ENCODE measurements around the gene CHST11.
"Not testable (repeated sequence)": the region's sequence is repeated elsewhere in the genome, so short reads cannot be mapped to it uniquely, and the experiment has no call there.

Gene CHST11

DNA sequence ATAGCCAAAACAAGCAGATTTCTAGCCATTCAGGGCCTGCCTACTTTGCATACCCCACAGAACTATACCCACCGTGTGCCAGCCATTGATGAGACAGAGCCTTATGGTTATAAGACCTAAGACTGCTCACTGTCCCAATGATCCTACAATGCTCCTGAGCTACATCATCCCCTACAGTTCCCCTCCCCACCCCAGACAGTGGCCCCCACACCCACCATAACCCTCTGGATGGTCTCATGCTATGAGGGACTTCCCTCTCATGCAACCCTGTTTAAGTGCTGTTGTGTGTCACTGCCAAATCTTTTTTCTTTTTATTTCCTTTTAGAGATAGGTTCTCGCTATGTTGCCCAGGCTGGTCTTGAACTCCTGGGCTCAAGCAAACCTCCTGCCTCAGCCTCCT, 75.9 kb downstream of the CHST11 start:
- no peak for DNase-seq

DNA sequence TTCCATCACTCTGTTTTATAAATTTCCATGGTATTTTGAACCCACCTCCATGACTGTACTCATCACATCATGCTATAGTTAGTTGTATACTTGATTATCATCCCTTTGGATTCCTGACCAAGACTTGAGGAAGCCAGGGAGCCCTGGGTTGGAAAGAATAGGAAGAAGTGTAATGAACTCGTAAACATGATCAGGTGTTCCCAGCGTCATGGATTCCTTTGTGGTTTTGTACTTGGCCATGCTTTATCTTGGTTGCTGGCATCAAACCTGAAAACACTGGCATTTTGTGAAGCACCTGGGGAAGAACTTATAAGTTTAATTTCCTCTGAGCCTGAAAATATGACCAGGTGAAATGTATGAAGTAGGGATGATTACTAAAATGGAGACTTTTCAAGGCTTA, 76.4 kb downstream of the CHST11 start:
- no peak for DNase-seq

DNA sequence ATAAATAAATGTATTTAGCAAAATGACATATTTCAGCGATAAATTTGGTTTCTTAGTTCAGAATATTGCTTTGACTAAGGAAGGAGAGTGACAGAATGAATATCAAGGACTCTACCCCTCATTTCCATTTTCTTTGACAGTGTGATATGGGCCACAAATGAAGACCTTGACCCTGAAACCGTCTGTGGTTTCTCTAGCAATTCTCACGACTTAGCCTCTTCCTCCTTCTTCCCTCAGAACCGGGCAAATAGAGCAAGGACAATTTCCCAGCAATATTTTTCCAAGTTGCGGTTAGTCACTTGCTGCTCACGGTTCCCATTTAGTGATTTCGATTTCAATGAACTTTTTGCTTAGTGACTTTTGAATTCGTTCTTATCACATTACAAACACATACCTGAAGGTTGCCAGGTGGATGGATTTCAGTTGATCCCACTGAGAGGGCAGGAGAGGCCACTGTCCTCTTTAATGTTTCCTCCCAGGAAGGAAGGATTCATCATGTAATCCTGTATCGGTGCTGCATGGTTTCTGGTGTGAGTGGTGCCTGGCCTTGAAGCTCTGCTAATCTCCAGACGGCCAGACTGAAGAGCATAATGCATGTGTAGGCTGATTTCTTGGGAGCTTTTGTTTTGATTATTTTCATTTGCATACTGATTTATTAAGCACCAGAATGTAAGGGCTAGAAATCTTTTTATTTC, 77.6 kb downstream of the CHST11 start:
- no peak for DNase-seq

DNA sequence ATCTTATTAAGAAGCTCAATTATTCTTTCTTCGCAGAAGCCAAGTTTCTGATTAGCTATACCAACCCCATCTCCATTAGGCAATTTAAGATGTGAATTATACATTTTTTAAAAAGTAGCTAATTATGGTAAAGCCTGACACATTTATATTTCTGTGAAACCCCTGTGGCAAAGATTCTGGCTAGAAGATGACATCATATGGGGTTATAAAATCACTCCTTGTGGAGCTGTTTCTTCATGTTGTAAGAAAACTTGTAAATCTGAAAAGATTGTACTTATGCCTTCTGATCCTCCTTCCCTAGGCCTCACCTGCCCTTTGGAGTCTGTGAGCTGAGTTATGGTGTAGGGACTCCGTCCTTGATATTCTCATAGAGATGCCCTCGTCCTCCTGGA, 78.1 kb downstream of the CHST11 start:
- no peak for DNase-seq

DNA sequence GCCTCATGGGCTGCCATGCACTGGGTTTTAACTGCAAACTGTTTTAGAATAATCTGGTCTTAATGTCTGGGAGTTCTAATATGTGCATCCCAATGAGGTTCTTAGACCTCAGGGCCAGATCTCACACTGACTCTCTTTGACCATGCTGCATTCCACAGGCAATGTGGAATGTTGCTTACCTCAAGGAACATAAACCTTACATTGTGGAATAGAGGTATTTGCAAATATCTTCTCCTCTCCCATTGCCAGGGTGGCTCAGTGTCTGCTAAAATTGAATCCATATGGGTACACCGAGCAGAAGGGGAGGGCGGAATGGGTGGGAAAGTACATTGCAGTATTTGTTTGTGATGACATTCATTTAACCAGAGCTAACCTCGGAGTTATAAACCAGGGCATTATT, 78.6 kb downstream of the CHST11 start:
- DNase-seq = peak; percentile 95

DNA sequence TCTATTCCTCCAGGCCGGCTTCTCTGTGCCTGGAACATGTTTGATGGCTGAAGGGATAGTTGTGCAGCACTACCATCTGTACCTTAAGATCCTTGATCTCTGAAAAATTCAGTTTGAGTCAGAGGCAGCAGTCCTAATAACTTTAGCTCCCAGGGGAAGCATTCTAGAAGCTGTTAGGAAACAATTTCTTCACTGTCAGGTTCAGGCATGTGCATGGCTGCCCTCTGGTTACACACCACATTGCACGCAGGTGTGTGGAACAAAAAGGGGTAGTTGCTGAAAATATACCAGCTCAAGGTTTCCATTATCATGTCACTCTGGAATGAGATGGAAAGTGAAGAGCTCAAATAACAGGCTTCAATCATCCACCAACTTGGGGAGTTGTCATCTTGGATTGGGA, 80.1 kb downstream of the CHST11 start:
- DNase-seq = peak; percentile 62

DNA sequence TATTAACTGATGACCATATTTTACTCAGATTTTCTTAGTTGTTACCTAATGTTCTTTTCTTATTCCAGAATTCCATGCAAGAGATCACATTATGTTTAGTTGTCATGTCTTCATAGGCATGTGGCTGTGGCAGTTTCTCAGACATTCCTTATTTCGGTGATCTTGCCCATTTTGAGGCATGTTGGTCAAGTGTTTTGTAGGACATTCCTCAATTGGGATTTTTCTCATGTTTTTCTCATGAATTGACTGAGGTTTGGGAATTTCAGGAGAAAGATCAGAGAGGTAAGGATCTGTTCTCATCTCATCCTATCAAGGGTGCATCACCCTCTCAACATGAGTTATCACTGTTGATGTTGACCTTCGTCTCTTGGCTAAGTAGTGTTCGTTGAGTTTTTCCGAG, 81.3 kb downstream of the CHST11 start:
- DNase-seq = peak; percentile 34

DNA sequence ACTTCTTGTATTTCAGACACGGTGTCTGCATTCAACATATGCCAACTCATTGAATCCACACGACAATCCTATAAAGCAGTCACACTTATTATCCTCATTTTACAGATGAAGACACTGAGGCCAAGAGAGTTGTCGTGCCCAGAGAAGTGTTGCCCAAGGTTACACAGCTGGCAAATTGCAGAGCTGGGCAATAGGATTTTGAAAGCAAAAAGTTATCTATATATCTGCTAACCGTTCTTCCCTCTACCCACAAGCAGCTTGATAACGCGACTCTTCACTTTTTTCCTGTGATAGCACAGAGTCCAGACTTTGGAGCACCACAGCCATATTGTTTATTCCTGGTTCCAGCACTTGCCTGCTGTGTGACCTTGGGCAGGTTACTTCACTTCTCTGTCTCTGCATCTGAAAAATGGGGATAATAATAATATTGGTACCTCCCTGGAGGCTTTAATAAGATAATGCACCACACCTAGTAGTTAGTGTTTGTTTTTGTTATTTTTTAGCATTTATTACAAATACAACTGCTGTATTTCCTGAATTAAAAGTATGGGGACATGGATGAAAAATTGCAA, 82.2 kb downstream of the CHST11 start:
- no peak for DNase-seq

DNA sequence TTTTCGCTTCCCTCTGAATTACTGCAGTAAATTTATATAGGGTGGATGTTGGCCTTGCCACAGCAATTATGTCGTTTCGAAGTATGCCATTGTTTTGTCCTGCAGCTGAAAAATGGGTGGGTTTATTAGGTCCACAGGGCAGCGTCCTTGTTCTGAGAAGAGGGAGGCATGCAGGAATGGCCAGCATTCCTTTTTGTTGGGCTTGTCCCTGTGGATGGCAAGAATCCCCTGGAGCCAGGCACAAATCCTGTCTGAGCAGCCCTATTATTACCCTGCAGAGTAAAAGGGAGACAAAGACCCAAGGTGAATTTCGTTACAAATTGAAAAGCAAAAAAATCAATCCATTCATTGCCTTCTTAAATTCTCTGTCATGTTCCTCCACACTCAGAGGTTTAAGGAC, 88.1 kb downstream of the CHST11 start:
- no peak for DNase-seq

DNA sequence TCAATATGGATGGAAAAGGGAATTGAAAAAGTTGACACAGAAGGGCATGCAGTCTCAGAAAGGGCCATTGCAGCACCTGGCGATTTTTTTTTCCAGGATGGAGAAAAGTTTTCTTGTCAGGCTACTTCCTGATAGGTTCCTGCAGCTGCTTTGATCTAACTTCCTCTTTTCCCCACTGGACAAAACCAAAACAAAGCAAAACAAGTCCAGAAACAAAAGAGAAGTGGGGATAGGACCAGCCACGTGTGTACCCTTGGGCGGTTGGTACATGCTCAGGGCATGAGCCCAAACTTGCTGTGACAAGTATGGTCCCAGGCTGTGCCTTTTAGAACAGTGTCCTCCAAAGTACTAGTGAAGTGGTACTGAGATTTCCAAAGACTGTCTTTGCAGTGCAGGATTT, 89.8 kb downstream of the CHST11 start:
- no peak for DNase-seq

DNA sequence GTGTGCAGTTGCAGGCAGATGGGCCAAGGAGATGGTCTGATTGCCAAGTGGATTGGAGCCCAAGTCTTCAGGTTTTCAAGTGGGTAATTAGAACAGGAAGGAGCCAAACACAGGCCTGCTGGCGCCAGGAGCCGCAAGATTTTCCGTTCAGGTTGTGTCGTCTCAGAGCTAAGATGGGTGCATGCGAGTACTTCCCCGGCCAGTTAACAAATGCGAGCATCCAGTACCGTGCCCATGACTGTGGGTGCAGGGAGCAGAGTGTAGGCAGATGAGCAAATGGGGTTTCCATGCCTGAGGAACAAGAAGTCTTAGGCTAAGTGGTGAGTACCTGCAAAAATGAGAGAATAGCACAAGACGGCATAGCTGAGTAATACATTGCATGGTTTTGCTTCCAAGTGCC, 90.5 kb downstream of the CHST11 start:
- DNase-seq = no peak

DNA sequence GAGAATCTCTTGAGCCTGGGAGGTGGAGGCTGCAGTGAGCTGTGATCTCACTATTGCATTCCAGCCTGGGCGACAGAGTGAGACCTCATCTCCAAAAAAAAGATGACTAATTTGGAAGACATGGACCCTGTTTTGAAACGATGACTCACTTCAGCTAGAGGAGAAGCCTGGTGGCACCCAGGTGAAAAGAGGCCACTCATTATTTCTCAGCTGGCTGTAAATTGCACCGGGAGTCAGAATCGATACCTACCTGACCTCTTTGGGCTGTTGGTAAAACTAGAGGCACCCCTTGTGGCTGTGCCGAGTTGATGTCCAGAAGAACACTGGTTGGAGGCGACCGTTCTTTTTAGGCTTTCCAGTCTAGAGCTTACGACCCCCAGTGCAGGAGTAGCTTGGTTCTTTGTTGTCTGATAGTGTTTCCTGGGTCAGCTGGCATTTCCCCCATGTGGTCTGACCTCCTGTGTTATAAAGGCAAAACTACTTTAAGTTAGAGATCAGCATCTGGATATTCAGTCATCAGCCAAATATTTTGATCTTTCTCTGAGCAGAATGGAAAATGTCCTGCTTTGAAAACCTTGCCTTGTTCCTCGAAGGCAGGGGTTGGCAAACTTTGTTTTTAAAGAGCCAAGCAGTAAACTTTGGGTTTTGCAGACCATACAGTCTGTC, 93.2 kb downstream of the CHST11 start:
- peak; percentile 55 for DNase-seq

DNA sequence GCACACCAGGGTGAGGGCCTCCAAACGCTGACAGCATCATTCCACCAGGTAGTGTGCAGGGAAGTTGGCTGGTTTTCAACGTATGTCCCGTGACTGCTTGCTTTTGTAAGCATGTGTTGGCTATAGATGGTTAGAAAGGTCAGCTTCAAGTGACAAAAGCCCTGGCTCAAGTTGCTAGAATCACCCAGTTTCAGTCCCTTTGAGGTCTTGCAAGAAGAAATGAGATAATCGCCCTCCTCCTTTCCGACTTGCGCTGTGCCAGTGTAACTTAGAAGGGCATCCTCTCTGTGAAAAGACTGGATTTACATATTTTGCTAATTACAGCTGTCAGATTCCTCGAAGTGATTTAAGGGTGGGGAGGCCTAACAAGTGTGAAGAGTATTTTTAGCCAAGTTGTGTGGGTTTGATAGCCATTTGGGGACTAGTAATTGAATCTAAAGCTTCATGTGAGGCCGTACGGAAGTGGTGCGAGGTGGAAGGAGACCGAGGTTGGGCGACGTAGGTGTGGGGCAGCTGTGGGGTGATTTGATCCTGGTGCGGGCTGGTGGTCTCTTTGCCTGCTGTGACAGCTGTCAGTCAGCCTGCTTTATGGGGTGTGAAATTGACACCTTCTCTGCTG, 94.7 kb downstream of the CHST11 start:
- no peak for DNase-seq

DNA sequence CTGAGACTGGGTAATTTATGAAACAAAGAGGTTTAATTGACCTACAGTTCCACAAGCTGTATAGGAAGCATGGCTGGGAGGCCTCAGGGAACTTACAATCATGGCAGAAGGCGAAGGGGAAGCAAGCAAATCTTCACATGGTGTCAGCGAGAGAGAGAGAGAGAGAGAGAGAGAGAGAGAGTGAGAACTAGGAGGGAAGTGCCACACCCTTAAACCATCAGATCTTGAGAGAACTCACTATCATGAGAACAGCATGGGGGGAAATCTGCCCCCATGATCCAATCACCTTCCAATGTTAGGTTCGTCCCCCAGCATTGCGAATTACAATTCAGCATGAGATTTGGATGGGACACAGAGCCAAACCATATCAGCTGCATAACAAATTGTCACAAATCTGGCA, 96.7 kb downstream of the CHST11 start:
- DNase-seq = no peak

DNA sequence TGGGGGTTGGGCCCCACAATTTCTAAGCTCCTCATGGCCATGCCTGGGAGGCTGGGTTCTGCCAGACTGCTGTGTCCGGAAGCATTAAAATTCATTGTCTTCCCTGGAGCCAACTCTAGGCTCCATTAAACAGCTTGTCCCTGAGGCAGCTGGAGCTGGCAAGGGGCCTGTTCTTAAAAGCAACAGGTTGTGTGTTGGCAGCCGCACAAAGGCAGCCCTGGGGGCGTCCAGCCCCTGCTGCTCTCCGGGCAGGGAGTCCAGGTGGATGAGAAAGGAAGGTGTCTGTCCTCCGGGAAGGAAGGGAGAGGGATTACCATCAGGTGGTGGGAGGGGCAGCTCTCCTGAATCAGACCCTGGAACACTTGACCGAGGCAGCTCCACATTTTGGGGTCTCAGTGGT, 98.9 kb downstream of the CHST11 start:
- no peak for DNase-seq

DNA sequence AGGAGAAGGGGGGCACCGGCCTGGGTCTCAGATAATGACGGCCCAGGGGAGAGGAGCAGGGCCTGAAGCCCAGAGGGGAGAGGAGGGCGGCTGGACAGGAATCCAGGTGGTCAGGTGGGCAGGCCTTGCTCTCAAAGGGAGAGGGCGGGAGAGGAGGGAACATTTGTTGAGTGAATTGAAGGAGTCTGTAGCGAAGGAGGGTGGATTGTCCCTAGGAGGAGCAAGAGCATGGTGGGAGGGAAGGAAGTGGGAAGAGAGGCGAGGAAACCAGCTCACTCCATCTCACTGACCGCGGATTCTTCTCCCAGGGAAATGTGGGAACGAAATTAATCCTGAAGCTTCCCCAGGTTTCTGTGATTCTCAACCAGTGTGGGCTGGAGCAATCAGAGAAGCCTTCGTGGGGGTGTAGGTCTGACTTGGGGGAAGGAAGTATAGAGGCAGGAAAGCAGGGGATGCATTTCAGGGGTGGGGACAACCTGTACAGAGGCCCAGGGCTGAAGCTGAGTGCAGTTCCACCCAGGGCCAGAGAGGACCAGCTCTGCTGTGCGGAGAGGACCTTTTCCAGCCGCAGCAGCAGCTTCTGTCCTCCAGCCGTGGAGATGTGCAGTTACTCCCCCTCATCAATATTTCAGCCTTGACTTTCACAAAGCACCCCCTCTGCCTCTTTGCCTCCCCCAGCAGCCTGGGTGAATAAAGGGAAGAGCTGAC, 100.9 kb downstream of the CHST11 start:
- DNase-seq = no peak

DNA sequence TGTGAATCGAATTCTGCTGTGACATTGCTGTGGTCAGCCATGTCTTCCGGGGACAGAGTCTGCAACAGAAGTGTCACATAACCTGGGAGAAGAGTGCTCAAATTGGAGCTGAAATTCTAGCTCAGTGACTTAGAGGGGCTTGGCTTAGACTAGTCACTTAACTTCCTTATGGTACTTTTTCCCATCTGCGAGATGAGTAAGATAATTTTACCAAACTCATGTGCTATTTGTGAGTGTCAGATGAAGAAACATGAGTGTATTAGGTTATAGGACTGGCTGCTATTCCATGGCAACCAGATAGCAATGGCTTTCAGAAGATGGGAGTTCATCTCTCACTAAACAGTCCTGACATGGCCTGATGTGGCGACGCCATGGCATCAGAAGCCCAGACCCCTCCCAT, 104.1 kb downstream of the CHST11 start:
- DNase-seq = no peak

DNA sequence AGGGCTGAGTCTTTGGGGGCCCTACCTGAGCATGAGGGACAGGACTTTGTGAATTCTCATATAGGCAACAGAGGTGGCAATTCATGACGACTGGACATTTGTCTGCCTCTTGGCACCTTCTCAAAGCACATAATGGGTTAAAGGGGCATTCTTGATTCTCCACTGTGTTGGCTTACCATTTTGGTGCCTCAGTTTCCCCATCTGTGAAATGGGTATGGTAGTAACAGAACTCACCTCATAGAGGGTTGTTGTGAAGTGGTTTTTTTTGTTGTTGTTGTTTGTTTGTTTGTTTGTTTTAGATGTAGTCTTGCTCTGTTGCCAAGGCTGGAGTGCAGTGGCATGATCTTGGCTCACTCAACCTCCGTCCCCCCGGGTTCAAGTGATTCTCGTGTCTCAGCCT, 106.0 kb downstream of the CHST11 start:
- DNase-seq = no peak

DNA sequence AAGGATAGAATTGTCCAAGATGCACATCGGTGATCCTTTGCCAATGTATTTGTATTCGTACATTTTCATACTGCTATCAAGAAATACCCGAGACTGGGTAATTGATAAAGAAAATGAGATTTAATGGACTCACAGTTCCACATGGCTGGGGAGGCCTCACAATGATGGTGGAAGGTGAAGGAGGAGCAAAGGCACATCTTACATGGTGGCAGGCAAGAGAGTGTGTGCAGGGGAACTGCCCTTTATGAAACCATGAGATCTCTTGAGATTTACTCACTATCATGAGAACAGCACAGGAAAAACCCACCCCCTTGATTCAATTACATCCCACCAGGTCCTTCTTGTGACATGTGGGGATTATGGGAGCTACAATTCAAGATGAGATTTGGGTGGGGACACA, 107.9 kb downstream of the CHST11 start:
- DNase-seq = not testable (repeated sequence)

DNA sequence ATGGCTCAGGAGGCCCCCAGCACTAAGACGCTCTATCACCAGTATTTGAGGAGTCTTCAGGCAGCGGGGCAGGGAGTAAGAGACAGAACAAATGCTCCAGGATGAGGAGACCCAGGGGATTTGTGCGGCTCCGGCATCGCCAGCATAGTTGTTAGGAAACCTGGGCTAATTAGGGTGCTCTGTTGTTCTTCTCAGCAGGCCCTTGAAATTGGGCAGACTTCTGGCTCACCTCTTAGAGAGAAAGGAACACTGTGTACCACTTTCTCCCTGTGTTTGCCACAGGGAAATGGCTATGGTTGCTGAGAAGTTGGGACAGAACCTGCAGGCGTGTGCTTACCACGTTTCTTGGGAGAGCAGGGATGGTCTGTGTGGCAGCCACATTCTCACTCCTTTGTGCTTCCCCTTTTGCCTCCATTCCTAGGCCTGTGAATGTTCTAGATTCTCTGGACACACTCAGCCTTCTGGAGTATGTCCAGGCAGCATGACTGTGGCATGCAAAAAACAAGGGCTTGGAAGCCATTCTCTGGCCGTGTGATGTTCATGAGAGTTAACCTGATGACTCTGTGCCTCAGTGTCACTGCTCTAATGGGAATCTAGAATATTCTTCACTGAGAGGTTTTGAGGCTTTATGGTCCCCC, 109.0 kb downstream of the CHST11 start:
- peak; percentile 28 for DNase-seq

DNA sequence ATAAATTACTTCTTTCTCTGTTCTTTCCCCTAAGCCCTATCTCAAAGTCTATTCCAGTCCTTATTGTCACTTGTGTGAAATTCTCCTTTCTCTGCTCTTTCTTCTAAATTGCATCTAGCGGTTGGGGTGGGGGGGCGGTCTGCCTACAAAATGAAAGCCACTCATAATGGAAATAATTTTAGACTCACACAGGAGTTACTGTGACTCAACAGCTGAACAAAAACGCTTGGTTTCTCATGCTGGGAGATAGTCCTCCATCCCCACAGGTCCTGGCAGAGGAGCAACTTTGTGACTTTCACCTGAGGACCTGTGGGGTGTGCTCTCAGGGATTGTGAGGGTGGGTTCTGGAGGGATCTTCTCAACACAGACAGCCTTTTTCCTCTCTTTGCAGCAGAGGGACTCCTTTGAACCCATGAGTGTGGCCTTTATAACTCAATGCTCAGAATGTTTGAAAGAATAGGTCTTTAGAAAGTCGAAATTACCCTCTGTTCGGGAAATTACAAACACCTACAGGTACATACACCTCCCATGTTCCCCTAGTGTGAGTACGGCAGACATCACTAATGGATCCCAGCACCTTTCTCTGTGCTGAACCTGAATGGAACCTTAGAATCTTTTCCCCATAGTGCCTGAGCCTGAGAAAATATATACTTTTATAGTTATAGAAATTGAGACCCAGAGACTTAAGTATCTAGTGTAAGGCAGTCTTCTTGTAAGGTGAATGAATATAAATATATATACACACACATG, 109.7 kb downstream of the CHST11 start:
- DNase-seq = no peak

DNA sequence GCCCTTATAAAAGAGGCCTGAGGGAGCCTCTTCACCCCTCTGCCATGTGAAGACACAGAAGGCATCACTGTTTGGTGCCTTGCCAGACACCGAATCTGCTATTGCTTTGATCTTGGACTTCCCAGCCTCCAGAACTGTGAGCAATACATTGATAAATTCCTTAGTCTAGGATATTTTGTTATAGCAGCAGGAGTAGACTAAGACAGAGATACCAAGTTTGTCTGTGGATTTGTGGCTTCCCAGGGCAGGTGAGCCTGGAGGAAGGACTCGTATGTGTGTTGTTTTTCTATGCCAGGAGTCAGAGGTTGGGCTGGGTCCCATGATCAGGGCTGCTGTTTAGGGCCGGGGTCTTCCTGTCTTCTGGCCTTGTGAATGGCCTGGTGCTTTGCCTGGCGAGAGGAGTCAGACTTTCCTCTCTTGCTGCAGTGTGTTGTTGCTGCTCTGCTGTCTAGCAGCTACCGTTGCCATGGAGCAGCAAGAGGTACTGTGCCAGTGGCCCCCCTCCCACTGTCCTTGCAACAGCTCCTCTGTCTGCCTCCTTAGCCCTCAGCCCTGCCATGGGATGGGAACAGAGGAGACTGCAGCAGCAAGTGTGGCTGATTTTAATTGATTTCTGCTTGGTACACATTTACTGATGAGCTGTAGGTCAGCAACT, 111.2 kb downstream of the CHST11 start:
- no peak for DNase-seq
